Measurements from ENCODE around the gene PRR9. TPM values are rescaled to one million over a fixed set of nuclear protein-coding genes. Genes with fewer than 3 reads are reported as not detected.

The PRR9 gene
- total RNA-seq, 1 experiment from 2014 or later: not detected

DNA sequence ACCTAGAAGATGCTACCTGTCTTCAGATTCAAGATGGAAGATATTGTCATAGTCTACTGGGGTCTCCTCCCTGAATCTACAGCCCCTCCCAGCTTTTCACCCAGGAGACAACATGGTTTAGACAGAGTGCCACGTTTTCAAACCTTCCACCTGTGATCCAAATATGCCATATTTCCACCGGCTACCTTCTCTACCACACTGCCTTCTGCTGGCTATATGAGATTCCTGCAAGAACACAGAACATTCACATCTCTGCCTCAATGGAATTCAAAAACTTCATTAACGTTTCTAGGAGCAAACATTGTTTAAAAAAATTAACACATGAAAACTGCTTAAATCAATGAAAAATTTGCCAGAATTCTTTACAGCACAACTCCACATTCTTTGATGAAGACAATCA lies 27.0 kb upstream of the PRR9 start:
- CTCF ChIA-PET: interaction anchor here (0.7 to 6.5 kb wide), 5 partner anchors 30 to 320 kb away, joined by 3 to 123 read pairs (median 9); partner anchors contain the start of gene SMCP
- no peak for DNase-seq (ENCODE audit: low spot score)
- no peak overlapping the region for H3K27ac Mint-ChIP-seq
- POLR2A ChIA-PET: no interaction called here
- TF ChIP-seq GABPB1 (CRISPR knock-in tag; IDR thresholded peaks at IDR 0.05) (no peak), EMX1 (CRISPR knock-in tag; IDR thresholded peaks at IDR 0.05) (no peak), ZMAT4 (CRISPR knock-in tag; IDR thresholded peaks at IDR 0.05) (no peak), GTF2I (CRISPR knock-in tag; conservative IDR thresholded peaks at IDR 0.05) (no peak), CBFB (CRISPR knock-in tag; IDR thresholded peaks at IDR 0.05; ENCODE audit: low read depth) (no peak), IRF2 (CRISPR knock-in tag; IDR thresholded peaks at IDR 0.05; ENCODE audit: borderline replicate concordance, low read depth) (no peak), E2F4 (CRISPR knock-in tag; IDR thresholded peaks at IDR 0.05; ENCODE audit: borderline replicate concordance, low read depth) (no peak)
- peaks cover 14% of the 10 kb centered on the region for H3K27me3 Mint-ChIP-seq (ENCODE audit: low read depth)
- no peak overlapping the region for H3K4me3 Mint-ChIP-seq
- ATAC-seq: peak; percentile 55
- H3K36me3 Mint-ChIP-seq: peaks cover 16% of the 10 kb centered on the region
- H3K4me1 Mint-ChIP-seq: peaks cover 7% of the 10 kb centered on the region
- H3K9me3 Mint-ChIP-seq: peaks cover 19% of the 10 kb centered on the region

DNA sequence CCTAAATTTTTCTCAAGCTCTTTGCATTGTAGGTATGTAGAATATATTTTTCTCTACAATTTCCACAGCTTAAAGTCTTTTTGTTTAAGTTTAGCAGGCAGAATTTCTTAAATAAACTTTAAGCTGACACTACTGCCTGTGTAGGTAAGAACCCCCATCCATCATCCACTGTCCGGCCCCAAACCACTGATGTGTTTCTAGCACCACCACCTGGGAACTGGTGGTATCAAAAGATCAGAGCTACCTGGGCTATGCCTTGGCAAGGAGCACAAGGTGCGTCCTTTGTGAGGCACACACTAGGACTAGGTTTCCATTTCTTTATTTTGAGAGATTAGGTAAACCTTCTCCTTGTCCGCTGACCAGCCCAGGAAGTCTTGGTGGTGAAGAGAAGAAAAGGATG lies 24.7 kb upstream of the PRR9 start:
- CTCF ChIA-PET: interaction anchor here (0.6 to 6.5 kb wide), 61 partner anchors 14 to 539 kb away, joined by 3 to 123 read pairs (median 5); partner anchors contain the start of genes IVL, SMCP, SPRR1A and SPRR3
- Mint-ChIP-seq H3K27ac (no peak overlapping the region), H3K36me3 (no peaks in the 10 kb centered on the region), H3K27me3 (ENCODE audit: low read depth) (peaks cover 6% of the 10 kb centered on the region), H3K4me1 (peaks cover 7% of the 10 kb centered on the region), H3K9me3 (peaks cover 10% of the 10 kb centered on the region), H3K4me3 (no peak overlapping the region)
- TF ChIP-seq NR2C2 (CRISPR knock-in tag; IDR thresholded peaks at IDR 0.05) (no peak), NFE2L1 (CRISPR knock-in tag; IDR thresholded peaks at IDR 0.05) (no peak), ATF1 (CRISPR knock-in tag; IDR thresholded peaks at IDR 0.05) (no peak), ZNF232 (CRISPR knock-in tag; IDR thresholded peaks at IDR 0.05) (no peak), MYBL2 (CRISPR knock-in tag; IDR thresholded peaks at IDR 0.05) (no peak)
- TF ChIP-seq, protein P1, sequence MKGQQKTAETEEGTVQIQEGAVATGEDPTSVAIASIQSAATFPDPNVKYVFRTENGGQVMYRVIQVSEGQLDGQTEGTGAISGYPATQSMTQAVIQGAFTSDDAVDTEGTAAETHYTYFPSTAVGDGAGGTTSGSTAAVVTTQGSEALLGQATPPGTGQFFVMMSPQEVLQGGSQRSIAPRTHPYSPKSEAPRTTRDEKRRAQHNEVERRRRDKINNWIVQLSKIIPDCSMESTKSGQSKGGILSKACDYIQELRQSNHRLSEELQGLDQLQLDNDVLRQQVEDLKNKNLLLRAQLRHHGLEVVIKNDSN (CRISPR knock-in tag; IDR thresholded peaks at IDR 0.05): no peak
- POLR2A ChIA-PET: interaction anchor here (0.5 kb wide), 1 partner anchor 238 kb away, joined by 3 read pairs; no protein-coding TSS in a partner anchor
- ATAC-seq: peak; percentile 98
- DNase-seq (ENCODE audit: low spot score): peak; percentile 73

GRCh38 chr1:153194331-153195050 lies 22.9 kb upstream of the PRR9 start:
- Mint-ChIP-seq H3K4me3 (no peak overlapping the region), H3K27me3 (ENCODE audit: low read depth) (peaks cover 3% of the 10 kb centered on the region; the same call in 1 of the 2 replicates), H3K36me3 (no peaks in the 10 kb centered on the region), H3K4me1 (peaks cover 7% of the 10 kb centered on the region), H3K27ac (no peak overlapping the region), H3K9me3 (peaks cover 10% of the 10 kb centered on the region)
- TF ChIP-seq NR2C2 (CRISPR knock-in tag; IDR thresholded peaks at IDR 0.05) (no peak), ATF1 (CRISPR knock-in tag; IDR thresholded peaks at IDR 0.05) (no peak), GTF2I (CRISPR knock-in tag; conservative IDR thresholded peaks at IDR 0.05) (no peak), SMAD3 (CRISPR knock-in tag; IDR thresholded peaks at IDR 0.05; ENCODE audit: borderline replicate concordance) (no peak), FOXJ3 (CRISPR knock-in tag; IDR thresholded peaks at IDR 0.05; ENCODE audit: borderline replicate concordance) (no peak), RORB (CRISPR knock-in tag; IDR thresholded peaks at IDR 0.05) (no peak), STAT6 (CRISPR knock-in tag; conservative IDR thresholded peaks at IDR 0.05; ENCODE audit: low read depth) (no peak), KAT7 (CRISPR knock-in tag; IDR thresholded peaks at IDR 0.05; ENCODE audit: borderline replicate concordance) (no peak)
- TF ChIP-seq, protein P2, sequence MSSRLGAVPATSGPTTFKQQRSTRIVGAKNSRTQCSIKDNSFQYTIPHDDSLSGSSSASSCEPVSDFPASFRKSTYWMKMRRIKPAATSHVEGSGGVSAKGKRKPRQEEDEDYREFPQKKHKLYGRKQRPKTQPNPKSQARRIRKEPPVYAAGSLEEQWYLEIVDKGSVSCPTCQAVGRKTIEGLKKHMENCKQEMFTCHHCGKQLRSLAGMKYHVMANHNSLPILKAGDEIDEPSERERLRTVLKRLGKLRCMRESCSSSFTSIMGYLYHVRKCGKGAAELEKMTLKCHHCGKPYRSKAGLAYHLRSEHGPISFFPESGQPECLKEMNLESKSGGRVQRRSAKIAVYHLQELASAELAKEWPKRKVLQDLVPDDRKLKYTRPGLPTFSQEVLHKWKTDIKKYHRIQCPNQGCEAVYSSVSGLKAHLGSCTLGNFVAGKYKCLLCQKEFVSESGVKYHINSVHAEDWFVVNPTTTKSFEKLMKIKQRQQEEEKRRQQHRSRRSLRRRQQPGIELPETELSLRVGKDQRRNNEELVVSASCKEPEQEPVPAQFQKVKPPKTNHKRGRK (CRISPR knock-in tag; IDR thresholded peaks at IDR 0.05; ENCODE audit: borderline replicate concordance): no peak
- ChIA-PET CTCF (interaction anchor here (2.2 to 6.5 kb wide), 7 partner anchors 34 to 323 kb away, joined by 11 to 123 read pairs (median 43); partner anchors contain the start of gene SMCP), POLR2A (no interaction called here)
- ATAC-seq: no peak
- DNase-seq (ENCODE audit: low spot score): no peak

Data from WTC11 (cell line).